ENCODE data around the gene MAP2K7.
A peak's percentile ranks its signal among the peaks of the same experiment; 100 is the strongest.

The MAP2K7 gene

DNA sequence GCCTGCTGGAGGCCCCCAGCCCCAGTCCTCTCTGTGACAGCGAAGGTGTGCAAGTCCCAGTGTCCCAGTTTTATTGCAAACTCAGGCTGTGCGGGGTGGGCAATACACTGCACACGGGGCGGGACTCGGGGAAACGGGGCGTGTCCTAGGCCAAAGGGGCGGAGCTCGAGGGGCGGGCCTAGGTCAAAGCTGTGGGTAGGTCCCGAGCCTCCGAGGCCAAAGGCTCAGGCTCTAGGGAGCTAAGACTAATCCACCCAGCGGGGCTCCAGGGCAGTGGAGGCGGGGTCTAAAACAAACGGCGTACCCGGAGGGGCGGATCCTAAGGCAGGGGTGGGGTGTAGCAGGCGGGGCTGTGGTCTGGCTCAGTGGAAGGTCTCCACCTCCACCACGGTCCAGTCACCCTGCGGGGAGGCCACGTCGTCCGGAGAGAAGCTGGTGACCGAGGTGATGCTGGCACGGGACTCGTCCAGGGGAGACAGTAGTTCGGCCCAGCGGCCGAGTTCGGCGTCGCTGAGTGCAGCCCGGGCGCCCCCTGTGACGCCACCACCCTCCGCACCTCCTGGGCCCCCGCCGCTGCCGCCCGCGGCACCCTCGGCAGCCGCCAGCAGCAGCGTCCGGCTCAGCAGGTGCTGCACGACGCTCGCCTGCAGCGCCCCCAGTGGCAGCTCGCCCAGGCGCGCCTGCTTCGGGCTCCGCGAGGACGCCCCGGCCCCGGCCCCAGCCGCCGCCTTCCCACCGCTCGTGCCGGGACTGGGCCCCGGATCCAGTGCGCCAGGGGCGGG, 34.8 kb upstream of the MAP2K7 start:
- TF ChIP-seq, protein P1, sequence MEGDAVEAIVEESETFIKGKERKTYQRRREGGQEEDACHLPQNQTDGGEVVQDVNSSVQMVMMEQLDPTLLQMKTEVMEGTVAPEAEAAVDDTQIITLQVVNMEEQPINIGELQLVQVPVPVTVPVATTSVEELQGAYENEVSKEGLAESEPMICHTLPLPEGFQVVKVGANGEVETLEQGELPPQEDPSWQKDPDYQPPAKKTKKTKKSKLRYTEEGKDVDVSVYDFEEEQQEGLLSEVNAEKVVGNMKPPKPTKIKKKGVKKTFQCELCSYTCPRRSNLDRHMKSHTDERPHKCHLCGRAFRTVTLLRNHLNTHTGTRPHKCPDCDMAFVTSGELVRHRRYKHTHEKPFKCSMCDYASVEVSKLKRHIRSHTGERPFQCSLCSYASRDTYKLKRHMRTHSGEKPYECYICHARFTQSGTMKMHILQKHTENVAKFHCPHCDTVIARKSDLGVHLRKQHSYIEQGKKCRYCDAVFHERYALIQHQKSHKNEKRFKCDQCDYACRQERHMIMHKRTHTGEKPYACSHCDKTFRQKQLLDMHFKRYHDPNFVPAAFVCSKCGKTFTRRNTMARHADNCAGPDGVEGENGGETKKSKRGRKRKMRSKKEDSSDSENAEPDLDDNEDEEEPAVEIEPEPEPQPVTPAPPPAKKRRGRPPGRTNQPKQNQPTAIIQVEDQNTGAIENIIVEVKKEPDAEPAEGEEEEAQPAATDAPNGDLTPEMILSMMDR (IDR thresholded peaks at IDR 0.05; ENCODE audit: low read length, missing control alignments), result peak; percentile 26
- peak; percentile 62 for DNase-seq (ENCODE audit: low read depth)
- peak overlapping the region; percentile 30 for H3K4me3 ChIP-seq (replicated peaks; ENCODE audit: low read depth, low read length)

DNA sequence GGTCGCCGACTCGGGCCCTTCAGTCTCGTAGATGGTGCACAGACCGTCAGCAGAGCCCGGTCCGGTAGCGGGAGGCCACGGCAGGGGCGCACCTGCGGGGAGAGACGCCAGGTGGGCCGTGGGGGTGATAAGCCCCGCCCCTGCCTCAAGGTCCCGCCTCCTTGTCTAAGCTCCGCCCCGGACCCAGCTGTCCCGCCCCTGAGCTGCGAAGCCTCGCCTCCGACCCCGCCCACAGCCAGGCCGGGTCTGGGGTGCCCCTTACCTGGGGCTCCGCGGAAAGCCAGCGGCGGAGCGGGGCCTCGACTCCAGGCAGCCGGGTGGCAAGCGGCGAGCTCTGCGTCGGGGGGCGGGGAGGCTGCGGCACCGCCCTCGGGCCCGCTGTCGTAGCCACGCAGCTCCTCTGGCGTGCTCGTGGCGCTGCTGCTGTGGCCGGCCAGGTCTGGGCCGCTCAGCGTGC, 34.2 kb upstream of the MAP2K7 start:
- peak overlapping the region; percentile 29 for H3K4me3 ChIP-seq (replicated peaks; ENCODE audit: low read depth, low read length)
- DNase-seq (ENCODE audit: low read depth), result peak; percentile 40
- TF ChIP-seq, protein P1 (IDR thresholded peaks at IDR 0.05; ENCODE audit: low read length, missing control alignments), result no peak

DNA sequence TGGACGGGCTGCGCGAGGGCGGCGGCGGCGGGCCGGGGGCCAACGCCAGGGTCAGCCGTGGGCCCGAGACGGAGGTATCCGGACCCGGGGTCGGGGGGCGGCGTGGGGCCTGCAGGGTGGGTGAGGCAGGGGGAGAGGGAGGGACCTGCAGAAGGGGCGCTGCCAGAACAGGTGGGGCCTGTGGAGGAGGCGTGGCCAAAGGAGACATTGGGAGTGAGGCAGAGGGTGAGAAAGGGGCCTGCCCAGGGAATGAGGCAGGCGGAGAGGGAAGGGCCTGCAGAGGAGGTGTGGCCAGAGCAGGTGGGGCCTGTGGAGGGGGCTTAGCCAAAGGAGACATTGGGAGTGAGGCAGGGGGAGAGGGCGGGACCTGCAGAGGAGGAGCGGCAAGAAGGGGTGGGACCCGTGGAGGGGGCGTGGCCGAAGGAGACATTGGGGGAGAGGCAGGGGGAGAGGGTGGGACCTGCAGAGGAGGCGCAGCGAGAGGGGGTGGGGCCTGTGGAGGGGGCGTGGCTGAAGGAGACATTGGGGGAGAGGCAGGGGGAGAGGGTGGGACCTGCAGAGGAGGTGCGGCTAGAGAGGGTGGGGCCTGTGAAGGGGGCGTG, 33.7 kb upstream of the MAP2K7 start:
- H3K4me3 ChIP-seq (replicated peaks; ENCODE audit: low read depth, low read length), result no peak overlapping the region
- peak; percentile 23 for DNase-seq (ENCODE audit: low read depth)

DNA sequence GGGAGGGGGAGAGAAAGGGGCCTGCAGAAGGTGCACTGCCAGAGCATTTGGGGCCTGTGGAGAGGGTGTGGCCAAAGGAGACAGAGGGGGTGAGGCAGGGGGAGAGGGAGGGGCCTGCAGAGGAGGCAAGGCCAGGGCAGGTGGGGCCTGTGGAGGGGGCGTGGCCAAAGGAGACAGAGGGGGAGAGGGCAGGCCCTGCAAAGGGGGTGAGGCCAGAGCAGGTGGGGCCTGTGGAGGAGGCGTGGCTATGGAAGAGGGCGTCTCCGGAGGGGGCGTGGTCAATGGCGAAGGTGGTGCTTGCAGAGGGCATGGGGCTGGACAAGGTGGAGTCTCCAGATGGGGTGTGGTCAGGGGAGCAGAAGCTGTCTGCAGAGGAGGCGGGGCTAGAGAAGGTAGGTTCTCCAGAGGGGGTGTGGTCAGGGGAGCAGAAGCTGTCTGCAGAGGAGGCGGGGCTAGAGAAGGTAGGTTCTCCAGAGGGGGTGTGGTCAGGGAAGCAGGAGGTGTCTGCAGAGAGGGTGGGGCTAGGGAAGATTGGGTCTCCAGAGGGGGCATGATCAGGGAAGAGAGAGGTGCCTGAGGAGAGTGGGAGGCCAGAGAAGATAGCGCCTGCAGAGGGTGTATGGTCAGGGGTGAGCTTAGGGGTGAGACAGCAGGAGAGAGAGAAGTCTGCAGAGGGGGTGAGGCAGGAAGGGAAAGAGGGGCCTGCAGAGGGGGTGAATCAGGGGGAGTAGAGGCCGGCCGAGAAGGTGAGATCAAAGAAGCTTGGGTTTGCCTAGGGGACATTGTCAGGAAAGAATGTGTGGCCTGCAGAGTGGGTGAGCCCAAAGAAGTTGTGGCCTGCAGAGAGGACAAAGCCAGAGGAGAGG, 32.9 kb upstream of the MAP2K7 start:
- DNase-seq (ENCODE audit: low read depth), result peak; percentile 36
- no peak overlapping the region for H3K4me3 ChIP-seq (replicated peaks; ENCODE audit: low read depth, low read length)
- TF ChIP-seq, protein P1 (IDR thresholded peaks at IDR 0.05; ENCODE audit: low read length, missing control alignments), result no peak

More for the DNA sequence above, 33.7 kb upstream of the MAP2K7 start:
- TF ChIP-seq, protein P1 (IDR thresholded peaks at IDR 0.05; ENCODE audit: low read length, missing control alignments), result no peak

DNA sequence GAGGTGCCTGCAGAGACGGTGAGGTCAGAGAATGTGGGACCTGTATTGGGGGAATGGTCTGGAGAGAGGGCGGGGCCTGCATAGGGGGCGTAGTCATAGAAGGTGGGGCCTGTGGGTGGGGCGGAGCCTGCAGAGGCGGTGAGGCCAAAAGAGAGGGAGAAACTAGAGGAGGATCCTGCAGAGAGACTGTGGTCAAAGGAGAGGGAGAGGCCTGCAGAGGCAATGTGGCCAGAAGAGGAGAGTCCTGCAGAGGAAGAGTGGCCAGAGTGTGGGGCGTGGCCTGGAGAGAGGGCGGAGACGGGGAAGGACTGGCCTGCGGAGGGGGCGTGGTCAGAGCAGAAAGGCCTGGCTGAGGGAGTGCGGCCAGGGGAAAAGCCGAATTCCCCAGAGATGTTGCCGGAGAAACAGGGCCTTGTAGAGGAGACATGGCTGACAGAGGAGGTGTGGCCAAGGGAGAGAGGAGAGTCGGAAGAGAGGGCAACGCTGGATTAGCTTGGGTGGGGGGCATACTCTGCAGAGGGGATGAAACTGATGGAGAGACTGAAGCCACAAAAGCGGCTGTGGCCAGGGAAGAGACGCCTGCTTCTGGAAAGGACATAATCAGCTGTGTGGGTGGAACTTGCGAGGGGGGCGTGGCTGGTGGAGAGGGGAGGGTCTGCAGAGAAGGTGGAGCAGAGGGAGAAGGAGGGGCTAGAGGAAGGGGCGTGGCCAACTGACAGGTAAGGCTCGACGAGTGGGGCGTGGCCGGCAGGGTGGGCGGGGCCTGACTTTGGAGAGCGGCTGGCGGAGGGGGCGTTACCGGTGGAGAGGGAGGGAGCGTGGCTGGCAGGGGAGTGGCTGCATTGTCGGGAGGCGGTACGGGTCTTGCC, 32.0 kb upstream of the MAP2K7 start:
- H3K4me3 ChIP-seq (replicated peaks; ENCODE audit: low read depth, low read length), result peak overlapping the region; percentile 51
- TF ChIP-seq, protein P1 (IDR thresholded peaks at IDR 0.05; ENCODE audit: low read length, missing control alignments), result no peak

More for the DNA sequence above, 32.0 kb upstream of the MAP2K7 start:
- DNase-seq (ENCODE audit: low read depth), result peak; percentile 95

All from fibroblast of pulmonary artery (primary cell).